ENCODE data around the gene FBXW8.

- TF ChIP-seq CTCF (conservative IDR thresholded peaks at IDR 0.05) (no peak), ZFX (IDR thresholded peaks at IDR 0.05) (no peak)
These were observed 32.9 kb downstream of the FBXW8 start for GRCh38 chr12:116943419-116944372.
